GM12878 (cell line): ENCODE data around the gene ANGEL1. TPM values are rescaled to one million over a fixed set of nuclear protein-coding genes. Genes with fewer than 3 reads are reported as not detected.

Experiments used
- BCLAF1 ChIP-seq: fragments of 450-650 bp; IDR thresholded peaks from 2 replicates; pipeline ENCODE4 v1.6.1; 2017; ENCODE audit warnings: antibody characterized with exemption, mild to moderate bottlenecking, moderate library complexity
- CUX1 ChIP-seq: IDR thresholded peaks from 2 replicates; pipeline ENCODE4 v1.6.1; 2012; ENCODE audit warnings: improper control_type of control experiment, low read depth, low read length; ENCODE audit not compliant: insufficient replicate concordance
- PRDM15 ChIP-seq: fragments of 450-650 bp; formaldehyde crosslinking; IDR thresholded peaks from 2 replicates; pipeline ENCODE4 v1.4.0; 2020; ENCODE audit warnings: mild to moderate bottlenecking, moderate library complexity
- polyA plus RNA-seq, 11 experiments: library from polyadenylated mRNA; depleted of rRNA in 4 of 11; unstranded in 6 of 11; stranded (reverse) in 5 of 11; fragments of >200 nt; fragmentation: Nextera tagmentation in 4 of 11; fragmentation: Illumina TruSeq in 1 of 11; extraction: Ambion mirVana in 4 of 11; extraction: Trizol in 1 of 11; gene quantifications; 1 replicate in 1 of 11; 2 replicates in 10 of 11; pipeline versions ENCODE4 v1.2.1 to v1.2.3, GENCODE V29; 2011 to 2016; ENCODE audit warnings: inconsistent platforms in 2 of 11, missing spikeins in 2 of 11, low read depth in 1 of 11
- total RNA-seq, 4 experiments: library from RNA; depleted of rRNA in 3 of 4; stranded (reverse); fragments of >200 nt in 3 of 4; fragmentation: Illumina TruSeq in 1 of 4; extraction: Trizol in 1 of 4; gene quantifications; 2 replicates each; pipeline versions ENCODE4 v1.2.1 to v1.2.3, GENCODE V29; 2013 to 2021

ANGEL1 gene
- total and polyA plus RNA-seq, 10 of the 15 experiments (the other 5 are each of a cell fraction or from before 2014, with no cell fraction given): 1.7 to 29.7 (median 12.3) TPM

GRCh38 chr14:76762411-76763095 is 50.1 kb downstream of the ANGEL1 start (continued):
- no peak for TF ChIP-seq CUX1
- TF ChIP-seq BCLAF1: no peak
- TF ChIP-seq PRDM15 (CRISPR knock-in tag): no peak
- TF ChIP-seq, all 136 proteins: peak for 0
